ENCODE results near the gene SYNGAP1. TPM values are rescaled to one million over a fixed set of nuclear protein-coding genes. Genes with fewer than 3 reads are reported as not detected.

Gene SYNGAP1
- polyA plus RNA-seq, 1 donor (not counting 4 experiments of a cell fraction or from before 2014, with no cell fraction given) = 2.1 TPM

- Histone ChIP-seq H3K4me2 (ENCODE audit: control insufficient read depth, extremely low read depth, insufficient read depth, low read depth, low read length) (peak overlapping the region; percentile 92), H2AFZ (ENCODE audit: control insufficient read depth, low read length) (no peak overlapping the region), H3K27ac (ENCODE audit: control insufficient read depth, insufficient read depth, low read length) (peak overlapping the region; percentile 93), H3K4me1 (ENCODE audit: control insufficient read depth, extremely low read depth, insufficient read depth, low read length) (peaks cover 30% of the 10 kb centered on the region), H3K4me3 (ENCODE audit: control insufficient read depth in 2 of 3, extremely low read depth in 1 of 3, insufficient read depth in 2 of 3, low read depth in 1 of 3, low read length in 3 of 3) (peak overlapping the region in 1 of 3 experiments; percentile 96), H3K27me3 (ENCODE audit: control insufficient read depth, extremely low read depth, insufficient read depth, low read length) (no peaks in the 10 kb centered on the region), H3K9ac (ENCODE audit: control insufficient read depth, extremely low read depth, insufficient read depth, low read length) (peak overlapping the region; percentile 41), H3K9me3 (ENCODE audit: control insufficient read depth, low read depth, low read length) (no peaks in the 10 kb centered on the region), H3K36me3 (ENCODE audit: control insufficient read depth in 2 of 2, extremely low read depth in 1 of 2, insufficient read depth in 2 of 2, low read length in 2 of 2) (peaks cover 24 to 41% of the 10 kb centered on the region in 2 experiments), H3K79me2 (ENCODE audit: control insufficient read depth, insufficient read depth, low read length) (peaks cover 24% of the 10 kb centered on the region), H4K20me1 (ENCODE audit: control insufficient read depth, extremely low read depth, insufficient read depth, low read length) (peaks cover 5% of the 10 kb centered on the region), H3K9me1 (ENCODE audit: control insufficient read depth, extremely low read depth, insufficient read depth, low read length) (no peaks in the 10 kb centered on the region)
- FAIRE-seq (no peak), DNase-seq (ENCODE audit: low read depth, low spot score) (no peak)
- no peak for TF ChIP-seq EZH2 (IDR thresholded peaks at IDR 0.05; ENCODE audit: low read length)
- dilution Hi-C loops (cut with MboI; ENCODE audit: extremely low pct_ligation_motif_present, low sequenced_read_pairs) = no loop called here
Measured at GRCh38 chr6:33415831-33416230, 4.0 kb upstream of the SYNGAP1 start.

DNA sequence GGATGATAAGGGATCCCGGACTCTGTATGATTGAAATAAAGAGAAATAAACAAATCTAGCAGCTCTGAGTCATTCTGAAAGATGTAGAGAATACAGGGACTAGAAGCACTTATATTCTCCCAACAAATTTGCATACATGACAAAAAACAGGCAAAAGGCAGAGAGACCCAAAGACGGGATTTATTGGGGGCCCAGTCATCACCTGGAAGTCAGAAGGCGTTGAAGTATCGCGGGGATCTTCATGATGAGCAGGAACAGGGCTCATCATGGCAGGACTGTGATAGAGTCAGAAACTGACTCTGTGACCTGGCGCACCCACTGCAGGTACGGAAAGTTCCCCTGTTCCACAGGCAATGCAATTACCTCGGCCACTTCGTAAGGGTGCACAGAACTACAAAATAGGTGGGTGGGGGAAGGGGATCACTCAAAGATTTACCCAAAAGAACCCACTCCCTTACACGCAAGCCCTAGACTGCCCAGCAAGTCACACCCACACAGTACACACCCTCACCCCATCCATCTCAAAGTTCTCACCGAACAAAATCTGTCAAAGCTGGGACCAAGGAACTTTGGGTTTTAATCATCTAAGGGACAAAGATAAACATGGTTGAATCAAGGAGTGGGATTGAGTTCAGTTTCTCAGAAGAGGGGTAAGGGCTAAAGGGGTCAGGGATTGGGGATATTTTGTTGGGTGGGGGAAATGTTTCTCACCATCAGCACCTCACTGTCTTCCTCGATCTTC, 3.3 kb upstream of the SYNGAP1 start:
- H3K79me2 ChIP-seq (ENCODE audit: control insufficient read depth, insufficient read depth, low read length) = peaks cover 24% of the 10 kb centered on the region
- H3K4me3 ChIP-seq (ENCODE audit: control insufficient read depth in 2 of 3, extremely low read depth in 1 of 3, insufficient read depth in 2 of 3, low read depth in 1 of 3, low read length in 3 of 3) = peak overlapping the region; percentile 84 to 97 (median 96)
- no peak for TF ChIP-seq EZH2 (IDR thresholded peaks at IDR 0.05; ENCODE audit: low read length)
- TF ChIP-seq, protein P1, sequence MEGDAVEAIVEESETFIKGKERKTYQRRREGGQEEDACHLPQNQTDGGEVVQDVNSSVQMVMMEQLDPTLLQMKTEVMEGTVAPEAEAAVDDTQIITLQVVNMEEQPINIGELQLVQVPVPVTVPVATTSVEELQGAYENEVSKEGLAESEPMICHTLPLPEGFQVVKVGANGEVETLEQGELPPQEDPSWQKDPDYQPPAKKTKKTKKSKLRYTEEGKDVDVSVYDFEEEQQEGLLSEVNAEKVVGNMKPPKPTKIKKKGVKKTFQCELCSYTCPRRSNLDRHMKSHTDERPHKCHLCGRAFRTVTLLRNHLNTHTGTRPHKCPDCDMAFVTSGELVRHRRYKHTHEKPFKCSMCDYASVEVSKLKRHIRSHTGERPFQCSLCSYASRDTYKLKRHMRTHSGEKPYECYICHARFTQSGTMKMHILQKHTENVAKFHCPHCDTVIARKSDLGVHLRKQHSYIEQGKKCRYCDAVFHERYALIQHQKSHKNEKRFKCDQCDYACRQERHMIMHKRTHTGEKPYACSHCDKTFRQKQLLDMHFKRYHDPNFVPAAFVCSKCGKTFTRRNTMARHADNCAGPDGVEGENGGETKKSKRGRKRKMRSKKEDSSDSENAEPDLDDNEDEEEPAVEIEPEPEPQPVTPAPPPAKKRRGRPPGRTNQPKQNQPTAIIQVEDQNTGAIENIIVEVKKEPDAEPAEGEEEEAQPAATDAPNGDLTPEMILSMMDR (optimal IDR thresholded peaks at IDR 0.05 in 1 of 3, IDR thresholded peaks at IDR 0.05 in 1 of 3, conservative IDR thresholded peaks at IDR 0.05 in 1 of 3; ENCODE audit: extremely low read depth in 1 of 3, insufficient read depth in 2 of 3, low read length in 3 of 3) = no peak
- H3K4me2 ChIP-seq (ENCODE audit: control insufficient read depth, extremely low read depth, insufficient read depth, low read depth, low read length) = peak overlapping the region; percentile 92
- peaks cover 24 to 41% of the 10 kb centered on the region in 2 experiments for H3K36me3 ChIP-seq (ENCODE audit: control insufficient read depth in 2 of 2, extremely low read depth in 1 of 2, insufficient read depth in 2 of 2, low read length in 2 of 2)
- H3K27ac ChIP-seq (ENCODE audit: control insufficient read depth, insufficient read depth, low read length) = peak overlapping the region; percentile 93
- H2AFZ ChIP-seq (ENCODE audit: control insufficient read depth, low read length) = no peak overlapping the region
- H3K27me3 ChIP-seq (ENCODE audit: control insufficient read depth, extremely low read depth, insufficient read depth, low read length) = no peaks in the 10 kb centered on the region
- H3K9me1 ChIP-seq (ENCODE audit: control insufficient read depth, extremely low read depth, insufficient read depth, low read length) = no peaks in the 10 kb centered on the region
- FAIRE-seq (no peak), DNase-seq (ENCODE audit: low read depth, low spot score) (no peak)
- H3K9ac ChIP-seq (ENCODE audit: control insufficient read depth, extremely low read depth, insufficient read depth, low read length) = peak overlapping the region; percentile 94
- peaks cover 5% of the 10 kb centered on the region for H4K20me1 ChIP-seq (ENCODE audit: control insufficient read depth, extremely low read depth, insufficient read depth, low read length)
- no peaks in the 10 kb centered on the region for H3K9me3 ChIP-seq (ENCODE audit: control insufficient read depth, low read depth, low read length)
- dilution Hi-C loops (cut with MboI; ENCODE audit: extremely low pct_ligation_motif_present, low sequenced_read_pairs) = no loop called here
- H3K4me1 ChIP-seq (ENCODE audit: control insufficient read depth, extremely low read depth, insufficient read depth, low read length) = peaks cover 27% of the 10 kb centered on the region
